ENCODE results near the gene SCGN.

GRCh38 chr6:25617997-25618396 lies 34.0 kb upstream of the SCGN start:
- TF ChIP-seq NFE2L2 (IDR thresholded peaks at IDR 0.05; ENCODE audit: low read depth, low read length) (no peak), RCOR1 (IDR thresholded peaks at IDR 0.05; ENCODE audit: insufficient replicate concordance, low read length) (no peak), MAFK (IDR thresholded peaks at IDR 0.05; ENCODE audit: low read depth, low read length) (no peak), RAD21 (IDR thresholded peaks at IDR 0.05; ENCODE audit: low read length) (no peak), POLR2A (IDR thresholded peaks at IDR 0.05; ENCODE audit: low read depth, low read length) (no peak), RFX5 (IDR thresholded peaks at IDR 0.05; ENCODE audit: low read depth, low read length) (no peak), MXI1 (IDR thresholded peaks at IDR 0.05; ENCODE audit: borderline replicate concordance, low read depth, low read length) (no peak), CHD1 (IDR thresholded peaks at IDR 0.05; ENCODE audit: low read depth, low read length) (no peak), SMC3 (IDR thresholded peaks at IDR 0.05; ENCODE audit: low read depth, low read length) (no peak), USF2 (IDR thresholded peaks at IDR 0.05; ENCODE audit: low read depth, low read length) (no peak), BHLHE40 (IDR thresholded peaks at IDR 0.05; ENCODE audit: low read depth, low read length) (no peak), CEBPB (IDR thresholded peaks at IDR 0.05; ENCODE audit: low read depth, low read length) (no peak)
- TF ChIP-seq, protein P1, sequence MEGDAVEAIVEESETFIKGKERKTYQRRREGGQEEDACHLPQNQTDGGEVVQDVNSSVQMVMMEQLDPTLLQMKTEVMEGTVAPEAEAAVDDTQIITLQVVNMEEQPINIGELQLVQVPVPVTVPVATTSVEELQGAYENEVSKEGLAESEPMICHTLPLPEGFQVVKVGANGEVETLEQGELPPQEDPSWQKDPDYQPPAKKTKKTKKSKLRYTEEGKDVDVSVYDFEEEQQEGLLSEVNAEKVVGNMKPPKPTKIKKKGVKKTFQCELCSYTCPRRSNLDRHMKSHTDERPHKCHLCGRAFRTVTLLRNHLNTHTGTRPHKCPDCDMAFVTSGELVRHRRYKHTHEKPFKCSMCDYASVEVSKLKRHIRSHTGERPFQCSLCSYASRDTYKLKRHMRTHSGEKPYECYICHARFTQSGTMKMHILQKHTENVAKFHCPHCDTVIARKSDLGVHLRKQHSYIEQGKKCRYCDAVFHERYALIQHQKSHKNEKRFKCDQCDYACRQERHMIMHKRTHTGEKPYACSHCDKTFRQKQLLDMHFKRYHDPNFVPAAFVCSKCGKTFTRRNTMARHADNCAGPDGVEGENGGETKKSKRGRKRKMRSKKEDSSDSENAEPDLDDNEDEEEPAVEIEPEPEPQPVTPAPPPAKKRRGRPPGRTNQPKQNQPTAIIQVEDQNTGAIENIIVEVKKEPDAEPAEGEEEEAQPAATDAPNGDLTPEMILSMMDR (conservative IDR thresholded peaks at IDR 0.05; ENCODE audit: low read depth, low read length): no peak
- TF ChIP-seq, protein P2, sequence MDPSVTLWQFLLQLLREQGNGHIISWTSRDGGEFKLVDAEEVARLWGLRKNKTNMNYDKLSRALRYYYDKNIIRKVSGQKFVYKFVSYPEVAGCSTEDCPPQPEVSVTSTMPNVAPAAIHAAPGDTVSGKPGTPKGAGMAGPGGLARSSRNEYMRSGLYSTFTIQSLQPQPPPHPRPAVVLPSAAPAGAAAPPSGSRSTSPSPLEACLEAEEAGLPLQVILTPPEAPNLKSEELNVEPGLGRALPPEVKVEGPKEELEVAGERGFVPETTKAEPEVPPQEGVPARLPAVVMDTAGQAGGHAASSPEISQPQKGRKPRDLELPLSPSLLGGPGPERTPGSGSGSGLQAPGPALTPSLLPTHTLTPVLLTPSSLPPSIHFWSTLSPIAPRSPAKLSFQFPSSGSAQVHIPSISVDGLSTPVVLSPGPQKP (IDR thresholded peaks at IDR 0.05; ENCODE audit: borderline replicate concordance, low read depth, low read length): no peak
